MM.1S (cell line): ENCODE results near the gene SPA17.
A peak's percentile ranks its signal among the peaks of the same experiment; 100 is the strongest.

Experiments
- DNase-seq: peaks from one replicate; pipeline ENCODE4 v3.0.0-alpha.2; 2015
- H2AFZ ChIP-seq: fragments of 300-600 bp; sonication (generic); 2 replicates; pipeline ENCODE4 v1.6.0; 2016; ENCODE audit warnings: antibody characterized with exemption, low read length
- H3F3A ChIP-seq: fragments of 300-600 bp; sonication (generic); 2 replicates; pipeline ENCODE4 v1.6.1; 2016; ENCODE audit warnings: mild to moderate bottlenecking, antibody characterized with exemption, low read length, moderate library complexity, mixed read lengths; ENCODE audit not compliant: insufficient read depth
- H3K27ac ChIP-seq: fragments of 300-600 bp; sonication (generic); 2 replicates; pipeline ENCODE4 v1.5.1; 2016; ENCODE audit warnings: mild to moderate bottlenecking, low read length
- H3K27me3 ChIP-seq: fragments of 300-600 bp; sonication (generic); replicated peaks from 2 replicates; pipeline ENCODE4 v1.6.0; 2016; ENCODE audit warnings: low read length; ENCODE audit not compliant: insufficient read depth
- H3K36me3 ChIP-seq: fragments of 300-600 bp; sonication (generic); replicated peaks from 2 replicates; pipeline ENCODE4 v1.6.1; 2016; ENCODE audit warnings: mild to moderate bottlenecking, low read length, mixed read lengths; ENCODE audit not compliant: insufficient read depth
- H3K4me1 ChIP-seq: fragments of 300-600 bp; sonication (generic); 2 replicates; pipeline ENCODE4 v1.6.1; 2016; ENCODE audit warnings: low read length, mixed read lengths
- H3K4me2 ChIP-seq: fragments of 300-600 bp; sonication (generic); 2 replicates; pipeline ENCODE4 v1.6.0; 2016; ENCODE audit warnings: low read depth, low read length
- H3K4me3 ChIP-seq: fragments of 300-600 bp; sonication (generic); 2 replicates; pipeline ENCODE4 v1.5.1; 2016; ENCODE audit warnings: low read length, mixed read lengths
- H3K79me2 ChIP-seq: fragments of 300-600 bp; sonication (generic); 2 replicates; pipeline ENCODE4 v1.6.1; 2016; ENCODE audit warnings: mixed run types, low read length, mixed read lengths
- H3K9ac ChIP-seq: fragments of 300-600 bp; sonication (generic); 2 replicates; pipeline ENCODE4 v1.6.1; 2016; ENCODE audit warnings: low read length, mixed read lengths
- H3K9me2 ChIP-seq: fragments of 300-600 bp; sonication (generic); replicated peaks from 2 replicates; pipeline ENCODE4 v1.6.1; 2016; ENCODE audit warnings: mild to moderate bottlenecking, low read length, mixed read lengths; ENCODE audit not compliant: insufficient read depth
- H3K9me3 ChIP-seq: fragments of 300-600 bp; sonication (generic); replicated peaks from 2 replicates; pipeline ENCODE4 v1.6.1; 2016; ENCODE audit warnings: mild to moderate bottlenecking, low read length, mixed read lengths; ENCODE audit not compliant: insufficient read depth
- H4K20me1 ChIP-seq: fragments of 300-600 bp; sonication (generic); 2 replicates; pipeline ENCODE4 v1.6.1; 2016; ENCODE audit warnings: mild to moderate bottlenecking, low read length, moderate library complexity, mixed read lengths; ENCODE audit not compliant: insufficient read depth
- CTCF ChIP-seq: fragments of 300-600 bp; sonication (generic); IDR thresholded peaks from 2 replicates; pipeline ENCODE4 v1.5.1; 2016; ENCODE audit warnings: antibody characterized with exemption, low read length, mixed read lengths
- EZH2 ChIP-seq: fragments of 300-600 bp; sonication (generic); optimal IDR thresholded peaks from 2 replicates; pipeline ENCODE3; 2017; ENCODE audit warnings: low read depth, mild to moderate bottlenecking, antibody characterized with exemption, low read length, mixed read lengths

Gene SPA17

GRCh38 chr11:124745835-124746620 is 72.3 kb downstream of the SPA17 start:
- Histone ChIP-seq H3K4me3 (peak overlapping the region; percentile 86), H3K27ac (peak overlapping the region; percentile 69; the same call in 1 of the 2 replicates), H3K27me3 (no peaks in the 10 kb centered on the region), H3K4me2 (peak overlapping the region; percentile 96), H3K9ac (peak overlapping the region; percentile 56), H3K36me3 (no peaks in the 10 kb centered on the region), H4K20me1 (no peaks in the 10 kb centered on the region), H3K4me1 (peaks cover 13% of the 10 kb centered on the region), H3K9me3 (no peaks in the 10 kb centered on the region), H3F3A (peaks cover 3% of the 10 kb centered on the region; the same call in 1 of the 2 replicates), H2AFZ (peak overlapping the region; percentile 98), H3K9me2 (no peaks in the 10 kb centered on the region), H3K79me2 (no peaks in the 10 kb centered on the region)
- no peak for TF ChIP-seq EZH2
- TF ChIP-seq CTCF: peak; percentile 49
- DNase-seq: peak; percentile 62

- H3K79me2 ChIP-seq: no peaks in the 10 kb centered on the region
- no peaks in the 10 kb centered on the region for H3K36me3 ChIP-seq
- no peaks in the 10 kb centered on the region for H3K27me3 ChIP-seq
- peak overlapping the region; percentile 69; the same call in 1 of the 2 replicates for H3K27ac ChIP-seq
- peaks cover 13% of the 10 kb centered on the region for H3K4me1 ChIP-seq
- H3K9me3 ChIP-seq: no peaks in the 10 kb centered on the region
- peak overlapping the region; percentile 96 for H3K4me2 ChIP-seq
- peaks cover 3% of the 10 kb centered on the region; the same call in 1 of the 2 replicates for H3F3A ChIP-seq
- peak; percentile 89 for TF ChIP-seq CTCF
- no peak for TF ChIP-seq EZH2
- H4K20me1 ChIP-seq: no peaks in the 10 kb centered on the region
- peak overlapping the region; percentile 86 for H3K4me3 ChIP-seq
- peak; percentile 84 for DNase-seq
- H3K9ac ChIP-seq: peak overlapping the region; percentile 56
- no peaks in the 10 kb centered on the region for H3K9me2 ChIP-seq
- peak overlapping the region; percentile 98 for H2AFZ ChIP-seq
Observed at GRCh38 chr11:124746621-124747243, 73.0 kb downstream of the SPA17 start.
